Stomach (tissue), 4 donors: ENCODE measurements around the gene PLP2.

ENCODE experiments used
- POLR2A ChIP-seq, 4 donors: fragments of 450-650 bp; IDR thresholded peaks; one replicate each; pipeline ENCODE4 v1.6.1; 2016; ENCODE audit warnings: antibody characterized with exemption in 4 of 4, control low read depth in 2 of 4, mild to moderate bottlenecking in 1 of 4, moderate library complexity in 1 of 4
- TF ChIP-seq, protein P1 (sequence below), 7 experiments: fragments of 450-650 bp in 4 of 7; fragments of 200-600 bp in 3 of 7; sonication (generic) in 3 of 7; IDR thresholded peaks; one replicate each; pipeline ENCODE4 v1.5.1; 2016 to 2019; ENCODE audit warnings: antibody characterized with exemption in 7 of 7, control low read depth in 2 of 7, mild to moderate bottlenecking in 1 of 7

DNA sequence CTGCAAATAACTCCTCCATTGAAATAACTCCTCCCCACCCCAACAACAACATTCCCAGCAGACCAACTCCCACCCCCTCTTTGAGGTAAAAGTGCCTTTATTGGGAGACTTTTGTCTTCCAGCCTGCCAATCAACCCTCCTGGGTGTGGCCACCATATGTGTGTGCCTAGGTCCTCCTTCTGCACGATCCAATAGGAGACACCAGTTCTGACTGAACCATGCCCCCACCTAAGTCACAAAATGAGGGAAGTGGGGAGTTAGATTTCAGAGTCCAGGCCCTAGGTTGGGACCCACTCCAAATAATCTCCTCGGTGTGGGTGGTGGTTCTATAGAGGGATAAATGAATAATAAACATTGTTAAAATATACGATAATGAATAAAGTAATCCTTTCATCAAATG is 3.0 kb downstream of the PLP2 start:
- TF ChIP-seq, protein P1, sequence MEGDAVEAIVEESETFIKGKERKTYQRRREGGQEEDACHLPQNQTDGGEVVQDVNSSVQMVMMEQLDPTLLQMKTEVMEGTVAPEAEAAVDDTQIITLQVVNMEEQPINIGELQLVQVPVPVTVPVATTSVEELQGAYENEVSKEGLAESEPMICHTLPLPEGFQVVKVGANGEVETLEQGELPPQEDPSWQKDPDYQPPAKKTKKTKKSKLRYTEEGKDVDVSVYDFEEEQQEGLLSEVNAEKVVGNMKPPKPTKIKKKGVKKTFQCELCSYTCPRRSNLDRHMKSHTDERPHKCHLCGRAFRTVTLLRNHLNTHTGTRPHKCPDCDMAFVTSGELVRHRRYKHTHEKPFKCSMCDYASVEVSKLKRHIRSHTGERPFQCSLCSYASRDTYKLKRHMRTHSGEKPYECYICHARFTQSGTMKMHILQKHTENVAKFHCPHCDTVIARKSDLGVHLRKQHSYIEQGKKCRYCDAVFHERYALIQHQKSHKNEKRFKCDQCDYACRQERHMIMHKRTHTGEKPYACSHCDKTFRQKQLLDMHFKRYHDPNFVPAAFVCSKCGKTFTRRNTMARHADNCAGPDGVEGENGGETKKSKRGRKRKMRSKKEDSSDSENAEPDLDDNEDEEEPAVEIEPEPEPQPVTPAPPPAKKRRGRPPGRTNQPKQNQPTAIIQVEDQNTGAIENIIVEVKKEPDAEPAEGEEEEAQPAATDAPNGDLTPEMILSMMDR (IDR thresholded peaks at IDR 0.05), result no peak
- no peak for TF ChIP-seq POLR2A (IDR thresholded peaks at IDR 0.05)
